NCI-H526 (cell line): Measurements from ENCODE around the gene FOXD2.

Source experiments
- DNase-seq, 2 experiments: peaks; one replicate each; lab custom pipeline; 2025; lab: John Stamatoyannopoulos, UW

FOXD2 gene

DNA sequence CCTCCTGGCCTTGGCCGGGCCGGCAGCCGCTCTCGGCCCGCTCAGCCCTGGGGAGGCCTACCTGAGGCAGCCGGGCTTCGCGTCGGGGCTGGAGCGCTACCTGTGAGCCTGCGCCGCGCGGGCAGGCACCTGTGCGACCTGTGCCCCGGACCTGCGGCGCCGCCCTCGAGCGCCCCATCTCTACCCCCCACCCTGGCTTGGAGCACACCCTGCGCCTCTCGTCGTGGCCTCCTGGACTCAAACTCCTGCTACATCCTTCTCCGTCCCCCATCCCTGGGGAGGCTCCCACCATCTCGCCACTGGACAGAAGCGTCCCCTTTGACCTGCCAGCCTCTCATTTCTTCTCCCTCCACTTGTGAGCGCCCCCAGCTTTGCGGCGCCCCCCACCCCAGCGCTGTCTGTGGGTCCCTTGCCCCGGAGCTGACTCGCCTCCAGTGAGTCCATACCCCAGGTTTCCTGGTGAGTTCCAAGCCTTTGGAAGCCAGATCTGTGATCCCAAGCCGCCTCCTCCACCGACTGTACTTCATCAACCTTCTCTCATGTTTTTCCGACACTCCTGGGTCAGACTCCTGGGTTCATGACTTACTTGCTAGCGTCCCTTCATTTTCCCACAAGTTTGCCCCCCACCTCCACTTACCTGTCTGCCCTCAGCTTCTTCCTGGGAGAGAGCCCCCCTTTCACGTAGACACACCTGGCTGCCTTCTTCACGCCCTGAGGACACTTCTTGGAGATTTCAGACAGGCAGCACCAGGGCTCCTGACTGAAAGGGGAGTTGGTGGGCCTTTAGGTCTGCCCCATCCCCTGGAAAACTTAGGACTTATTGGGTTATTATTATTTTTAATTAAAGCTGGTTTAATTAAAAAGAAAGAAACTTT lies 20.4 kb upstream of the FOXD2 start:
- peak in 1 of 2 experiments; percentile 43 for DNase-seq

DNA sequence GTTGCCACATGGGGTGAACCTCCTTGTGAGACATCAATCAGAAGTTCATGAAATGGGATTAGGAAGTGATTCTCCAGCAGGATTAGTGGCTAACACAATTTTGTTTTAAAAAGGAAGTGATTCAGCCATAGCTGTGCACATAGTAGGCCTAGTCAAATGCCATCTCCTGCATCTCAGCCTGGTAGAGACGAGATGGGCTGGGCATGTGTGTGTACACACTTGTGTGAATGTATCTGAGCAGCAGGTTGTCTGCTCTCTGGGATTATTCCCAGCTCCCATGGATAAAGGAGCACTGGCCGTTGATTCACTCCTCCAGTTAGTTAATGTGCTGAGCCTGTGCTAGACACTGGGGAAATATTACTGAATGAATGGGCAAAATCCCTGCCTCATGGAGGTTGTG lies 19.7 kb upstream of the FOXD2 start:
- no peak for DNase-seq

DNA sequence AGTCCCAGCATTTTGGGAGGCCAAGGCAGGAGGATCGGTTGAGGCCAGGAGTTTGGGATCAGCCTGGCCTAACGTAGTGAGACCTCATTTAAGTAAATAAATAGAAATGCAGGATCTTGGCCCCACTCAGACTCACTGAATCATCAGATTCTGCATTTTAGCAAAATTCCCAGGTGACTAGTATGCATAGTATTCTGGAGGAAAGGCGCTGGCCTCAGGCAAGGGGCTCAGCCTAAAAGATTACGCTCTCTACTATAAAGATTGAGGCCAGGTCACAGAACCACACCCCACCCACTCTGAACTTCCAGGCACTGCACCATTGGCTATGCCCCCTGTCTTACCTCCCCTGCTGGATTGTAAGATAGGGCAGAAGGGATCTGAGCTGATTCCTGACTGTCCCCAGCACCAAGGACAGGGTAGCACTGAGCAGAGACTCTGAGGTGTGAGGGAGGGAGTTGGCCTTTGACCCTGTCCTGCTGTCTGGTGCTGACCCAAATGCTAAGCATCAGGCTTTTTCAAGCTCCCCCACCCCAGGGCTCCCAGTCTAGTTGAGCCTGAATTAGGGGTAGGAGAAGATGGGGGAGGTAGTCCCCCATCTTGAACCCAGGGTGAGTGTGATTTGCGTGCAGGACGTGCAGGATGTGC lies 19.0 kb upstream of the FOXD2 start:
- DNase-seq, result no peak

DNA sequence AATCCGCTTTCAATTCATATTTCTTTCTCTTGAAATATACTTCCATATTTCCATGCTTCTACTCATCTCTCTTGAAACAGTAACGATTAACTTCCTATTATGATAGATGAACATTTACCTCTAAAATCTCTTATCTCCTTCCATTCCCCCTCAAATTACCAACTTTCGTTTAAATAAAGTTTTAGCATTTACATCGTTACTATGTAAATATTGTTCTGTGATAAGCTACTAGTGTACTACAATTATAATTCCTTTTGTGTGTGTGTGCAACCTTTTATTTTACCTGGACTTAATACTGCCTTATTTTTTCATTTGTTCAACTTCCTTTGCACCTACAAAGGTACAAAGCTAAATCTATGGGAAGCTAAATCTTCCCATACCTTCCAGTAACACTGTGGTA lies 17.3 kb upstream of the FOXD2 start:
- DNase-seq, result no peak

DNA sequence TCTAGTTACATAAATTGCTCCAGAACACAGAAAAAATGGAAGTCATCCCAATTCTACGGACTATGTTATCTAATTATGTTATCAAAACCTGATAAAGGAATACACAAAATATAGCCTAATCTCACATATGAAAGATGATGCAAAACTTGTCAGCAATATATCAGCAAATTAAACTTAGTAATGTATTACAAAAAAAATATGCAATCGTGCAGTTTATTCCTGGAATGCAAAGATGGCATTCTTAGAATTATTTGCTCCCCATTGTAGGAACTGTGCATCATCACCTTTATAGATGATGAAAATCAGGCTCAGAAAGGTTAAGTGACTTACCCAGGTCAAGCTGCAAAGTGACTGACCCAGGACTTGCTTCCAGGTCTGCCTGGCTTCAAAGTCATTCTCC lies 14.0 kb upstream of the FOXD2 start:
- no peak for DNase-seq

DNA sequence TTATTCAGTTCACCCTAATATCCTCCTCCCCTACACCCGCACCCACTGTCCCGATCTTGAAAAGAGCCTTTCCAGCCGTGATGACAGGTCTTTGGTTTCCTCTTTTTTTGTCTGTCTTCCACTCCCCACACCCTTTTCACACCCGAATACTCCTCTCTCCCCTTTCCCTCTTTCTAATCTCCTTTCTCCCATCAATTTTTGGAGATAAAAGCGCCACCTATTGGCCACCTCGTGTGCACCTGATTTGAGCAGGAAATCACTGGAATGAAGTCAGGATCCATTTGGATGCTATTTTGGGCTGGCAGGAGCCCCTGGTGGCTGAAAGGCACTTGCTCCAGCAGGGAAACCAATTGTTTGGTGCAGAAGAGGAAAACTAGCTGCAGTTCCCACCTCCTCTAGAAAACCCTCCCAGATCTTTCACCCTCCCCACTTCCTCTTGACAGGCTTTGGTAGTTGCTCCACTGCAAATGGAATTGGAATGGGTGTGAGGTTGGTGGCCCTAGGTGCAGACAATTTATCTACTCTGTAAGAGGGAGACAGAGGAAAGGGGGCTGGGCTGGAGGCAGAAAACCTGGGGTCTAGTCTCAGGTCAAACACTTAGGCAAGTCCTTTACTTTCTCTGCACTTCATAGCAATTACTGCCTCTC lies 13.4 kb upstream of the FOXD2 start:
- peak; percentile 46 to 77 for DNase-seq

DNA sequence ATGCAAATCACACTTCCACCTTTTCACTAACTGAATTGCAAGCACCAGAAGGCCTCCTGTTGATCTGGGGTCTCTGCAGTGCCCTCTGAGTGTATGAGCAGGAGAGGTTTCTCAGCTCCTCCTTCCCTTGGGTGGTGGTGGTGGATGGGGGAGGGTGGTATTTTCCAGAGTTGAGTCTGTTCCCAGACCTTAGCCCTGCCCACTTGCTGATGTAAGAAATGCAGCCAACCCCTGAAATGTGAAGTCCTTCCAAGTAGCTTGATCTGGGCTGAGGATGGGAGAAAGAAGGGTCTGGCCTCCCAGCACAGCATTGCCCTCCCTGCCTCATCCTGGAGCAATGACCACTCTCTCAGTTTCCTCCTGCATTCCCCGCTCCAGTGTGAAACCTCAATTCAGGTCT lies 6.3 kb upstream of the FOXD2 start:
- no peak for DNase-seq

DNA sequence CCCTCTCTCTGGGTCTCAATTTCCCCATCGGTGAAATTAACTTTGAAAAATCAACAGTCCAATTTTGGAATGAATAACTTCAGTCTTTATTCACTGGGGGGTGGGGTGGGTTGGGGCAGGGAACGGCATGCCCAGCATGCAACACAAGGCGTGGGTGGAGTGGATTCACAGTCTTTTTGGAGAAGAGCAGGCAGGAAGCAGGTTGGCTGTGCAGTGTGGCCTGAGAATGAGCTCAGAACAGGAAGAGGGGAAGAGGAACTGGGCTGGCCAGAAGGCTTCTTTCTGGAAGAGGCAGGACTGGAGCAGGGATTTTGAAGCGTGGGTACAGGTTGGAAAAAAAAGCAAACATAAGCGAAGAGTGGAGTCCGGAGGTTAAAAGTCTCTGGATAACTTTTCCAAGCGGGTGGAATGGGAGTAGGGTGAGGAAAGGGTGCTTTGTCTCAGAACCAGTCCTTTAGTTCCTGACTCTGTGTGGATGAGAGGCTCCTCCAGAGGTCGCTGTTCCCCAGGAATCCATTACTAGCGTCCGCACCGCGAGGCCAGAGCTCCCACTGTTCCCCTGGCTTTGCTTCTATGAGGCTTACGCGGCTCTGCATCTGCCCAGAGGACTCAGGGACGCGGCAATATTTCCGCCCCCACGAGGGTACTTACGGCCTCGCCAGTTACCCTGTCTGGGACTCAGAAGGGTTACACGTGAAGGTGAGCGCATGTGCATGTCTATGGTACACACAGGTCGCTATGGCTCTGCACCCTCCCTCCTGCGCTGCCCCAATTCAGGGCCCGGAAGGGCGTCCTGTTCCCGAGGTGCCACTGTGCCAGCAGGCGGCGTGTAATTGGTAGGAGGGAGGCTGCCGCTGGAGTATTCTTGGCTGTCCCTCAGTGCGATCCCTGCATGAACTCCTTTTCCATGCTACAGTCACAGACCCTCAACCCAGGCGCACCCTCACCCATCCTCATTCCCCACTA lies 5.5 kb upstream of the FOXD2 start:
- DNase-seq, result peak; percentile 77 to 93

DNA sequence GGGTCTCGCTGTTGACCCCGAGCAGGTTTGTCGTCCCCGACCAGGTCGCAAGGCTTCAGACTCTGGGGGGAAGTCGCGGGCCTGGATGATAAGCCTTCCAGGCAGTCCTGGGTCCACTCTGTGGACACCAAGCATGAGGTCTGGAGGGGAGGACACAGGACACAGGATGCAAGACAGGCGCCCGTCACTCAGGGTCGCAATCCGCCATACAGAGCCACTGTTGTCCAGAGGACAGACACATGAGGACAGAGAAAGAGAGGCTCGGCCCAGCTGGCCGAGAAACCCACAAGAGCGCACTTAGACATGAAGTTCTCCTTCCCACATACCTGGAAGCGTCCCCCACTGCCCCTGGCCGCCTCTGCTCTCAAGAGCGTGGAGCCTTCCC lies 4.8 kb upstream of the FOXD2 start:
- DNase-seq, result no peak

DNA sequence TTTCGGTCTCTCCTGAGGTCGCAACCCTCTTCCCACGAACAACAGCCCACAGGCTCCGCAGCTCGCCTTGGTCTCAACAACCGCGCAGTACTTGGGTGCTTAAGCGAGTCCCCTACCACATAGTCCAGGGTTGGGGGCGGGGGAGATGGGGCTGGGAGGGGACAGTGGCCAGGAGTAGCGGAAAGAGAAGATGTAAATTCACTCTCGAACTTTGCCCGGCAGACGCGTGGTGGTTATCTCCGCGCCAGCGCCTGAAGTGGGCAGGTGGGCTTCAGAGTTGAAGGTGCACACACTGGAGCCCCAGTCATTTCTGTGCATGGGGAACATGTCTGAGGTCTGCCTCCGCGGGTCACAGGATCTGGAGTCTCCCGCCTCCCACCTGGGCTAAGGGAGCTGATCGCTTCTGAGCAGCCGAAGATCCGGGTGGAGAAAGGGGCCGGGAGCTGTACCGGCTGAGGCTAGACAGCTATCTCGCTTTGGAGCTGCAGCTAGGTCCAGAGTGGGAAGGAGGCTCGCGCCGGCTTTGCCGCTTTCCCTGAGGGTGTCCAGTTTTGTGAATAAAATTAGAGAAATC lies 4.3 kb upstream of the FOXD2 start:
- peak in 1 of 2 experiments; percentile 17 for DNase-seq

DNA sequence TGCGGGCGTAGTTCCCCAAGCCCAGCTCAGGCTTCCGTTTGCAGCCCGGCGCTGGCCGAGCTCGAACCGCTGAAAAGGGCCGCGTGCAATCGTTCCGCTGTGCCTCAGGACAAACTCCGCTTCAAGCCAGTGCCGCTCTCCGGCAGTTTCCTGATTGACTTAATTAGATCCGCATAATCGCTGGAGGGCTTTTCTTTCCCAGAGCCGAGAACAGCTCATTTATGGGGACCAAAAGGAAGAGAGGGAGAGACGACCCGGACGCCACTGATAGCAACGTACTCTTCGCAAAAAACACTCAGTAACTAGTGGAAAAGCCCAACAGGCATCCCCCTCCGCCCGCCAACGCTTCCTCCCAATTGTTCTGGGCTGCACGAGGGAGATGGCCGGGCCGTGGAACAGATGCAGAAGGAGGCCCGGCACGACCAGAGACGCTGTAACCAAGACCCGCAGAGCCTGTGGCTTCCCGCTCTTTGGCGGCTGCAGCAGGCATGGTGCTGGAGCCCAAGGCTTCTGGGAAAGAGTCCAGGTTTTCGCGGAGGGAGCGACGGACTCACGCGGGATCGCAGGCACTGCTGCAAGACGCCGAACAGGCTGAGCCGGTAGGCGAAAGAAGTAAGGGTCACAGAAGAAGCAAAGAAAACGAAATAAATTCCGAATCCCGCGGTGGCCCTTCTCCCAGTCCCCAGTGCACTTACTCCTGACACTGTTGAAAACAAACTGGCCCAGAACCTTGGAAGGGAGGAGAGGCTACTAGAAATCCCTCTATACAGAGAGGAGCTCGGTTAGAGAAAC lies 3.6 kb upstream of the FOXD2 start:
- no peak for DNase-seq

DNA sequence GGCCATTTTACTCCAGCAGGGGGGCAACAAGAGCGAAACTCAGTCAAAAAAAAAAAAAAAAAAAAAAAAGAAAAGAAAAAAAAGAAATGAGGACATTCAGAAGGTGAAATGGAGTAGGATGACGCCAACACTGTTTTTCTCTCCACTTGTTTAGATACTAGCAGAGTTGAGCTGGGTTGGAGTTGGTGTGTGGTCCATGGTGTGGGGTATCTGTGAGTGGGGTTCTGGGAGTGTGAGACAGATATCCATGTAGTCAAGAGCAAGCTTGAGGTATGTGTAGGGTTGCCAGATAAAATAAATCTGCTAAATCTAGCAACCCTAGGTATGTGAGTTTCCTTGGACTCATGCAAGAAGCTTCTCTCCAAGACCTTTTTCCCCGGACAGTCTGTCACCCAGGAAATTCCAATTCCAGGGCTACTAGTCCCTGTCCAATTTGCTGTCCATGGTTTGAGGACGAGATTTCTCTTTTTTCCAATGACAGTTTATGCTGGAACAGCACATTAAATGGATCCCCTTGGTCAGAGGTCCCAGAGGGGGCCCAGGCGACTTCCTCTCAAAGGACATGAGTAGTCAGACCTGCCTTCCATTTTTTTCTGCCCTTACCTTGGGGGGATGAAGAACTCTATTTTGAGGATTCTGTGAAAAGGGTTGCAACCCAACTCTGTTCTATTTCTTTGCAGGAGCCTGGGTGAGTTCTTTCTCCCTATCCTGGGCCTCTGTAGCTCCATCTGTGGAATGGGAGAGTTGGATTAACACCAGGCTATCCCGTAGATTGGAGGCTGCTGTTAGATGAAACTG lies 2.1 kb upstream of the FOXD2 start:
- no peak for DNase-seq

DNA sequence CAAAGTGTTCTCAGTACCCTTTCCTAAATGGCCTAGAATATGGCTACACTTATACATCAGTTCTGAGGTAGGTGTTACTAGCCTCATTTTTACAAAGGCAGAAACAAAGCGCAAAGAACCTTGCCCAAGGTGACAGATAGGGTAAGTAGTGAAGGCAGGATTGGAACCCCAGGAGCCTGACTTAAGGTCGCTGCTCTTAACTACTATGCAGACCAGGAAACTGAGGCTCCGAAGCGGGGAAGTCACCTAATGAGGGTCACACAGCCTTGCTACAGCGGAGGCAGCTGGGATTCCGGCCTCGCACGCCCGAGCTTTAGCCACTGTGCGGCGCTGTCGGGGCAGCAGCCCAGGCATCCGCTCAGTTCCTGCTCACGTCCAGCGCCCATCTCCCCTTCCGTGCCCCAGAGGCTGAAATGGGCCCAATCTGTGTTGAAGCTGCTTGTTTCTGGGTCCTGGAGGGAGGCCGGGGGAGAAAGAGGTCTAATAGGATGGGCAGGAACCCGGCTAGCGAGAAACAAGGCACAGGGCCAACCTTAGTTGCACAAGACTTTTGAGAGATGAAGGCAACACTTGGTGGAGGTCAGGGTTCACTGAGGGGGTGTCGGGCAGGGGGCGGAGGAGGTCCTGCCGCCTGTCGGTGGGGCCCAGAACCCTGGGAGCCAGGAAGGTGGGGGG lies 1.4 kb upstream of the FOXD2 start:
- peak; percentile 40 to 86 for DNase-seq

DNA sequence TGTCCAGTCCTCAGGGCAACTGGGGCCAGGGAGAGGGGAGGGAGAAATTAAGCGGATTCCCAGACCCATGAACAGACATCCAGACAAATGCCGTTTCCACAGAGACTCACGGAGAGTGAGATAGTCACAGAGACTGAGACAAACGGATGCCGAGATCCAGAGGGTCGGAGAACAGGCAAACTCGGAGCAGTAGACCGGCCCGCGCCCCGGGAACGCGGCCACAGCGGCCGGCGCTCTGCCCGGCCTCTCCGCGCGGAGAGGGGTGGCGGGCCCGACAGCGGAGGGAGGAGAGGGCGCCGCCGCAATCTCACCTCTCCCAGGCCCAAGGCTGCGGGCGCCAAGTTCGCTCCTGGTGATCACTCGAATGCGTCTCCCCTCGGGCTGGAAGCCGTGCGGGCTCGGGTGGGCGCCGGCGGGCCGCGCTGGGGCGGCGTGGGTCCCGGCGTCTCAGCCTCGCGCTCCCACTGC lies 831 bp upstream of the FOXD2 start:
- peak; percentile 40 to 77 for DNase-seq

DNA sequence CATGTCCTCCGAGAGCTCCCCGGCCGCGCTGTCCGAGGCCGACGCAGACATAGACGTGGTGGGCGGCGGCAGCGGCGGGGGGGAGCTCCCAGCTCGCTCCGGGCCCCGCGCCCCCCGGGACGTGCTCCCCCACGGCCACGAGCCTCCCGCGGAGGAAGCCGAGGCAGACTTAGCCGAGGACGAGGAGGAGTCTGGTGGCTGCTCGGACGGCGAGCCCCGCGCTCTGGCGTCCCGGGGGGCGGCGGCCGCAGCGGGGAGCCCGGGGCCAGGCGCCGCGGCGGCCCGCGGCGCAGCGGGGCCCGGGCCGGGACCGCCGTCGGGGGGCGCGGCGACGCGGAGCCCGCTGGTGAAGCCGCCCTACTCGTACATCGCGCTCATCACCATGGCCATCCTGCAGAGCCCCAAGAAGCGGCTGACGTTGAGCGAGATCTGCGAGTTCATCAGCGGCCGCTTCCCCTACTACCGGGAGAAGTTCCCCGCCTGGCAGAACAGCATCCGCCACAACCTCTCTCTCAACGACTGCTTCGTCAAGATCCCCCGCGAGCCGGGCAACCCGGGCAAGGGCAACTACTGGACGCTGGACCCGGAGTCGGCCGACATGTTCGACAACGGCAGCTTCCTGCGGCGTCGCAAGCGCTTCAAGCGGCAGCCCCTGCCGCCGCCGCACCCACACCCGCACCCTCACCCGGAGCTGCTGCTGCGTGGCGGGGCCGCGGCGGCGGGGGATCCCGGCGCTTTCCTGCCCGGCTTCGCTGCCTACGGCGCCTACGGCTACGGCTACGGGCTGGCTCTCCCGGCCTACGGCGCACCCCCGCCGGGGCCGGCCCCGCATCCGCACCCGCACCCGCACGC lies 547 bp downstream of the FOXD2 start:
- peak in 1 of 2 experiments; percentile 39 for DNase-seq

DNA sequence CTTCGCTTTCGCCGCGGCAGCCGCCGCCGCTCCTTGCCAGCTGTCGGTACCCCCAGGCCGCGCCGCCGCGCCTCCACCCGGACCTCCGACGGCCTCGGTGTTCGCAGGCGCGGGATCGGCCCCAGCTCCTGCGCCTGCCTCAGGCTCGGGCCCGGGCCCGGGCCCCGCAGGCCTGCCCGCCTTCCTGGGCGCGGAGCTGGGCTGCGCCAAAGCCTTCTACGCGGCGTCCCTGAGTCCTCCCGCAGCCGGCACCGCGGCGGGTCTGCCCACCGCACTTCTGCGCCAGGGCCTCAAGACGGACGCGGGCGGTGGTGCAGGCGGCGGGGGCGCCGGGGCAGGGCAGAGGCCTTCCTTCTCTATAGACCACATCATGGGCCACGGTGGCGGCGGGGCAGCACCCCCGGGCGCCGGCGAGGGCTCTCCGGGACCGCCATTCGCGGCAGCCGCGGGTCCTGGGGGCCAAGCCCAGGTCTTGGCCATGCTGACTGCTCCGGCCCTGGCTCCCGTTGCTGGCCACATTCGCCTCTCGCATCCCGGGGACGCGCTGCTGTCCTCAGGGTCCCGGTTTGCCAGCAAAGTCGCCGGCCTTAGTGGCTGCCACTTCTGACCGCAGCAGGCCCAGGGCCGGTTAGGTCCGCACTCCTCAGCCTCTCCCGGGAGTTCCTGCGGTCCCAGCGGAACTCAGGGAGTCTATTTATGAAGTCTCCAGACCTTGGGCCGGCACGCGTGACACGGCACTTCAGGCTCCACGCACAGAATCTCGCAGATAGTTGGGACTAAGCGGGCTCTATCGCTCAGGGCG lies 1.4 kb downstream of the FOXD2 start:
- no peak for DNase-seq
